WTC11 (cell line): ENCODE results near the gene KIF21A.
"Not testable (repeated sequence)": the region's sequence is repeated elsewhere in the genome, so short reads cannot be mapped to it uniquely, and the experiment has no call there.

Experiments used
- CTCF ChIP-seq: fragments of 200-600 bp; IDR thresholded peaks from 2 replicates; pipeline ENCODE4 v1.8.0; 2022; ENCODE audit warnings: antibody characterized with exemption
- IRF1 ChIP-seq: sonication (generic); formaldehyde crosslinking; IDR thresholded peaks from 2 replicates; pipeline ENCODE4 v1.8.0; 2023; ENCODE audit warnings: missing genetic modification reagents
- MAX ChIP-seq: sonication (generic); formaldehyde crosslinking; IDR thresholded peaks from 2 replicates; pipeline ENCODE4 v1.8.0; 2022; ENCODE audit warnings: mild to moderate bottlenecking, missing genetic modification reagents
- NFE2L1 ChIP-seq: sonication (generic); formaldehyde crosslinking; IDR thresholded peaks from 2 replicates; pipeline ENCODE4 v1.8.1; 2023; ENCODE audit warnings: missing genetic modification reagents
- NR2C2 ChIP-seq: sonication (generic); formaldehyde crosslinking; IDR thresholded peaks from 2 replicates; pipeline ENCODE4 v1.8.0; 2022; ENCODE audit warnings: mild to moderate bottlenecking, missing genetic modification reagents
- PRDM15 ChIP-seq: sonication (generic); formaldehyde crosslinking; IDR thresholded peaks from 2 replicates; pipeline ENCODE4 v1.8.0; 2022; ENCODE audit warnings: missing genetic modification reagents
- ZNF425 ChIP-seq: fragments of 250-450 bp; sonication (Bioruptor Pico); conservative IDR thresholded peaks from 2 replicates; pipeline ENCODE4 v1.9.0; 2021; ENCODE audit warnings: mild to moderate bottlenecking

GRCh38 chr12:39475136-39475535 lies 32.2 kb upstream of the KIF21A start:
- not testable (repeated sequence) for TF ChIP-seq MAX (CRISPR knock-in tag); CTCF; PRDM15 (CRISPR knock-in tag); ZNF425 (CRISPR knock-in tag); IRF1 (CRISPR knock-in tag); NR2C2; NFE2L1
